ENCODE results near the gene LTB. TPM values are rescaled to one million over a fixed set of nuclear protein-coding genes. Genes with fewer than 3 reads are reported as not detected.

Gene LTB
- total and polyA plus RNA-seq, 8 donors: 1.5 to 13.7 (median 3.4) TPM

DNA sequence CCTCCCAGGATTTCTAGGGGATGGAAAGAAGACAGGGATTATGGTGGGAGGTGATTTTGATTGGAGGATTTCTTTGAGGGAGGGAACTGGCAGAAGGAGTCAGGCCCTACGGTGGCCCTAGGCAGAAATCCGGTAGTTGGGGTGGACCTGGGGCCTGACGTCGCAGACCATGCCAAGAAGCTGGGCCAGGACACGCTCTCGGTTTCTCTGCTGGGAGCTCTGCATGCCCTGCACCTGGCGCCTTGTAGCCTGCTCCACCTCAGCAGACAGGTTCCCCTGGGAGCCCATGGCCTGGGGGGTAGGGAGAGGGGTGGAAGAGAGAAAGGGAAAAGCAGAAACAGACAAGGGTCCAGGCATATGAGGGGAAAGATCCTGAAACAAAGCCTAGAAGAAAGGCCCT lies 36.9 kb downstream of the LTB start:
- DNase-seq: peak in 1 of 4 donors; percentile 61
- H3K4me1 ChIP-seq: peaks cover 17 to 46% of the 10 kb centered on the region in 2 donors
- H3K9me3 ChIP-seq: no peaks in the 10 kb centered on the region
- no peak for ATAC-seq
- H3K4me3 ChIP-seq: no peak overlapping the region
- H3K27me3 ChIP-seq: no peaks in the 10 kb centered on the region
- peaks cover 0 to 12% of the 10 kb centered on the region in 2 donors for H3K36me3 ChIP-seq
- intact Hi-C loops (cut with DNase I): loop anchor here in 1 of 2 donors (10.0 kb wide), 1 partner anchor 50 kb away; the partner anchor contains the start of gene NCR3
- TF ChIP-seq, protein P1, sequence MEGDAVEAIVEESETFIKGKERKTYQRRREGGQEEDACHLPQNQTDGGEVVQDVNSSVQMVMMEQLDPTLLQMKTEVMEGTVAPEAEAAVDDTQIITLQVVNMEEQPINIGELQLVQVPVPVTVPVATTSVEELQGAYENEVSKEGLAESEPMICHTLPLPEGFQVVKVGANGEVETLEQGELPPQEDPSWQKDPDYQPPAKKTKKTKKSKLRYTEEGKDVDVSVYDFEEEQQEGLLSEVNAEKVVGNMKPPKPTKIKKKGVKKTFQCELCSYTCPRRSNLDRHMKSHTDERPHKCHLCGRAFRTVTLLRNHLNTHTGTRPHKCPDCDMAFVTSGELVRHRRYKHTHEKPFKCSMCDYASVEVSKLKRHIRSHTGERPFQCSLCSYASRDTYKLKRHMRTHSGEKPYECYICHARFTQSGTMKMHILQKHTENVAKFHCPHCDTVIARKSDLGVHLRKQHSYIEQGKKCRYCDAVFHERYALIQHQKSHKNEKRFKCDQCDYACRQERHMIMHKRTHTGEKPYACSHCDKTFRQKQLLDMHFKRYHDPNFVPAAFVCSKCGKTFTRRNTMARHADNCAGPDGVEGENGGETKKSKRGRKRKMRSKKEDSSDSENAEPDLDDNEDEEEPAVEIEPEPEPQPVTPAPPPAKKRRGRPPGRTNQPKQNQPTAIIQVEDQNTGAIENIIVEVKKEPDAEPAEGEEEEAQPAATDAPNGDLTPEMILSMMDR (IDR thresholded peaks at IDR 0.05): no peak
- H3K27ac ChIP-seq: no peak overlapping the region

DNA sequence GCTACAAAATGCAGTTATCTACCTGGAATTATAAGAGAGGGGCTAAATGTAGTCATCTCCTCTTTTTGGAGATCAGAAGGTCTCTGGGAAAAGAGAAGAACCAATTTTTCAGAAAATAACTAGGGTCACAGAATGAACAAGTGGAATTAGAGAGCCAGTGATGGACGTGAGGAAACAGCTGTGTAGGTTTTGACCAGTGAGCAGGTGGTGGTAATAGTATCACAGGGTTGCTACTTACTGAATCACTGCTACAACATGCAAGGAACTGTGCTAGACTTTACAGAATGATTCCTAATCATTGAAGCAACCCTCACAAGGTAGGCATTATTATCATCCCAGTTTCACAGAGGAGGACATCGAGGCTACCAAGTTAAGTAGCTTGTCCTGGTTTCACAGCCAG lies 37.5 kb downstream of the LTB start:
- TF ChIP-seq, protein P1 (IDR thresholded peaks at IDR 0.05): no peak
- ATAC-seq: no peak
- peaks cover 0 to 13% of the 10 kb centered on the region in 2 donors for H3K36me3 ChIP-seq
- no peaks in the 10 kb centered on the region for H3K9me3 ChIP-seq
- intact Hi-C loops (cut with DNase I): loop anchor here in 1 of 2 donors (10.0 kb wide), 1 partner anchor 50 kb away; the partner anchor contains the start of gene NCR3
- peaks cover 23 to 52% of the 10 kb centered on the region in 2 donors for H3K4me1 ChIP-seq
- H3K4me3 ChIP-seq: no peak overlapping the region
- no peak overlapping the region for H3K27ac ChIP-seq
- DNase-seq: no peak
- H3K27me3 ChIP-seq: no peaks in the 10 kb centered on the region

DNA sequence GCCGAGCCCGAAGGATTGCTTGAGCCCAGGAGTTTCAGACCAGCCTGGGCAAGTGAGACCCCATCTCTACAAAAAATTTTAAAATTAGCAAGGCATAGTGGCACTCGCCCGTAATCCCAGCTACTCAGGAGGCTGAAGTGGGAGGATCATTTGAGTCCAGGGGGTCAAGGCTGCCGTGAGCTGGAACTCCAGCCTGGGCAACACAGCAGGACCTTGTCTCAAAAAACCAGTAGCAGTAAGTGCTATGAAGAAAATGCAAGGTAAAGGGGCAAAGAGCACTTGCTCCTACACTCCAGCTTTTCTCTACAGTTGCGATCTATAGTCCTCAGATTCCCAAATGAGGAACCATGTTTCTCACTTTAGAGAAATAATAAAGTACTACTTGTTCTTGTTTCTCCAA lies 38.6 kb downstream of the LTB start:
- no peak for ATAC-seq
- no peaks in the 10 kb centered on the region for H3K27me3 ChIP-seq
- DNase-seq: no peak
- intact Hi-C loops (cut with DNase I): loop anchor here in 1 of 2 donors (10.0 kb wide), 1 partner anchor 51 kb away; the partner anchor contains the start of gene NCR3
- peaks cover 0 to 17% of the 10 kb centered on the region in 2 donors for H3K36me3 ChIP-seq
- TF ChIP-seq, protein P1 (IDR thresholded peaks at IDR 0.05): no peak
- H3K4me1 ChIP-seq: peaks cover 29 to 57% of the 10 kb centered on the region in 2 donors
- no peaks in the 10 kb centered on the region for H3K9me3 ChIP-seq
- H3K4me3 ChIP-seq: no peak overlapping the region
- no peak overlapping the region for H3K27ac ChIP-seq

DNA sequence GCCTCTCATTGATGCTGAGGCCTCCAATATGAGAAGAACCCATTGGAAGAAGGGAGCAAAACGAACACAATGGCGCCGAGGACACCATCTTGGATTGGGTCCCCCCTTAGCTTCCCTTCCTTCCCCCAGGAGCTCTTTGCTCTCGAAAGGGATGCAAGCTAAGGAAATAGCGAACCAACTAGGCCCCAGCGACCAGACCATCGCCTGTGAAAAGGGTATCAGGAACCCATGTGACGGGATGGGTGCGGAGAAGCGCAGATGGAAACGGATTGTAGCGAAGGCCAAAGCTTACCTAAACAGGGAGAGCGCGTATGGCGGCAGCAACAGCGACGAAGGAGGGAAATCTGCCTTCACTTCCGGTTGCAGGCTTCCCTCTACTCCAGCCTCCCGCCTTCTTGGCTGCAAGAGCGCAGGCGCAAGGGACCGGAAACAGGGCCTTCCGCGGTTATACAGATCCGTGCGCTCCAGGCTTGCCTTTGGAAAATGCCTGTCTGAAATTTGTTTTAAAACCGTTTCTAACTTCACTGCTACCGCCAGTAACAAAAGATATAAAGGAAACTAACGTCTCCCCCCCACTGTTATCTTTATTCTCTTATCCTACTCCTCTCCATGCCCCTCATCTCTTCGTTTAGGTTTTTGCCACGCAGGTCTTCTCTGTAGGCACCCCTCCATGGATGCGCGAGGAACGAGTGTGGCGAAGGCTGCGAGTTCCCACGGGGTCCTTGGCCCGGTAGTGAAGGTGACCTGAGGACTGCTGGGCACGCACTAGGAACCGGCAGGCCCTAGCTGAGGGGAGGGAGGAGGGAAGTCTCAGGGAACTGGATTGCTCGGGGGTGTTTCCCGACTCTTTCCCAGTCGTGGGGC lies 40.3 kb downstream of the LTB start, which contains the start of gene DDX39B:
DDX39B (minus strand) TSS at position 346 of the 864 bp plus-strand sequence. CDS start 1,471 bp downstream, outside the sequence.
- peak; percentile 90 for ATAC-seq
- no peaks in the 10 kb centered on the region for H3K9me3 ChIP-seq
- H3K27ac ChIP-seq: peak within 1 kb of the TSS; percentile 95 to 96
- no peaks in the 10 kb centered on the region for H3K27me3 ChIP-seq
- peak; percentile 97 to 98 (median 98) for DNase-seq
- H3K4me3 ChIP-seq: peak within 1 kb of the TSS; percentile 66 to 83
- H3K4me1 ChIP-seq: peaks cover 20 to 55% of the 10 kb centered on the region in 2 donors
- TF ChIP-seq, protein P1 (IDR thresholded peaks at IDR 0.05): no peak
- intact Hi-C loops (cut with DNase I): loop anchor here in 1 of 2 donors (10.0 kb wide), 1 partner anchor 53 kb away; the partner anchor contains the start of gene NCR3
- H3K36me3 ChIP-seq: peaks cover 0 to 34% of the 10 kb centered on the region in 2 donors

Measured in left lung (tissue), 10 donors.